Astrocyte (in vitro differentiated cells and primary cell): ENCODE measurements around the gene MAPK8IP3. TPM values are rescaled to one million over a fixed set of nuclear protein-coding genes. Genes with fewer than 3 reads are reported as not detected.

Source experiments
- DNase-seq: peaks from one replicate; pipeline ENCODE4 v3.0.0-alpha.2; 2010; ENCODE audit warnings: low read depth
- FAIRE-seq: peaks from 2 replicates; lab custom pipeline; 2011; peaks lifted over from hg19 to GRCh38; lab: Jason Lieb, UNC
- H2AFZ ChIP-seq: 2 replicates; pipeline ENCODE4 v1.6.0; 2012; ENCODE audit warnings: low read depth, low read length, inconsistent platforms
- H3K27ac ChIP-seq: 2 replicates; pipeline ENCODE4 v1.5.1; 2011; ENCODE audit warnings: low read depth, low read length, inconsistent platforms
- H3K27me3 ChIP-seq: 2 replicates; pipeline ENCODE4 v1.6.0; 2011; ENCODE audit warnings: low read length, inconsistent platforms; ENCODE audit not compliant: insufficient read depth
- H3K36me3 ChIP-seq: 2 replicates; pipeline ENCODE4 v1.5.1; 2011; ENCODE audit warnings: low read length, inconsistent platforms; ENCODE audit not compliant: insufficient read depth
- H3K4me1 ChIP-seq: 2 replicates; pipeline ENCODE4 v1.5.1; 2011; ENCODE audit warnings: low read length, inconsistent platforms; ENCODE audit not compliant: insufficient read depth
- H3K4me2 ChIP-seq: 2 replicates; pipeline ENCODE4 v1.6.0; 2012; ENCODE audit warnings: low read length, inconsistent platforms
- H3K4me3 ChIP-seq: 2 replicates; pipeline ENCODE4 v1.5.1; 2011; ENCODE audit warnings: low read depth, mild to moderate bottlenecking, low read length, inconsistent platforms; ENCODE audit not compliant: insufficient read depth
- H3K79me2 ChIP-seq: 2 replicates; pipeline ENCODE4 v1.6.0; 2012; ENCODE audit warnings: mild to moderate bottlenecking, low read length, inconsistent platforms; ENCODE audit not compliant: insufficient read depth
- H3K9ac ChIP-seq: 2 replicates; pipeline ENCODE4 v1.6.0; 2012; ENCODE audit warnings: mild to moderate bottlenecking, low read length, inconsistent platforms
- H3K9me3 ChIP-seq: 2 replicates; pipeline ENCODE4 v1.5.1; 2012; ENCODE audit warnings: low read depth, mild to moderate bottlenecking, low read length, inconsistent platforms; ENCODE audit not compliant: insufficient read depth
- H4K20me1 ChIP-seq: 2 replicates; pipeline ENCODE4 v1.6.0; 2012; ENCODE audit warnings: low read length, inconsistent platforms; ENCODE audit not compliant: insufficient read depth
- H3K27ac Mint-ChIP-seq: one replicate; pipeline ENCODE4 v1.8.0; 2021; ENCODE audit warnings: mild to moderate bottlenecking, mixed read lengths; ENCODE audit not compliant: unreplicated experiment
- H3K27me3 Mint-ChIP-seq: one replicate; pipeline ENCODE4 v1.8.0; 2021; ENCODE audit warnings: low read depth, mixed read lengths; ENCODE audit not compliant: unreplicated experiment
- H3K36me3 Mint-ChIP-seq: one replicate; pipeline ENCODE4 v1.8.0; 2021; ENCODE audit warnings: low read depth, mixed read lengths; ENCODE audit not compliant: unreplicated experiment
- H3K4me1 Mint-ChIP-seq: one replicate; pipeline ENCODE4 v1.8.0; 2021; ENCODE audit warnings: low read depth, mixed read lengths; ENCODE audit not compliant: unreplicated experiment
- H3K4me3 Mint-ChIP-seq: one replicate; pipeline ENCODE4 v1.8.0; 2021; ENCODE audit warnings: mild to moderate bottlenecking, moderate library complexity, mixed read lengths; ENCODE audit not compliant: unreplicated experiment
- H3K9me3 Mint-ChIP-seq: one replicate; pipeline ENCODE4 v1.8.0; 2021; ENCODE audit warnings: mild to moderate bottlenecking, mixed read lengths; ENCODE audit not compliant: unreplicated experiment
- EZH2 ChIP-seq: IDR thresholded peaks from 2 replicates; pipeline ENCODE4 v1.6.1; 2012; ENCODE audit warnings: mild to moderate bottlenecking, low read length, inconsistent platforms; ENCODE audit not compliant: insufficient read depth
- total RNA-seq: library from RNA; stranded (reverse); gene quantifications from 2 replicates; pipeline ENCODE4 v1.2.1, GENCODE V29; 2021
- TF ChIP-seq, protein P1 (sequence below): IDR thresholded peaks from 2 replicates; pipeline ENCODE4 v1.5.1; 2011; ENCODE audit warnings: low read depth, mild to moderate bottlenecking, inconsistent platforms, low read length, moderate library complexity; ENCODE audit not compliant: insufficient read depth

MAPK8IP3 gene
- total RNA-seq, 1 donor from 2014 or later, result 92.4 TPM

DNA sequence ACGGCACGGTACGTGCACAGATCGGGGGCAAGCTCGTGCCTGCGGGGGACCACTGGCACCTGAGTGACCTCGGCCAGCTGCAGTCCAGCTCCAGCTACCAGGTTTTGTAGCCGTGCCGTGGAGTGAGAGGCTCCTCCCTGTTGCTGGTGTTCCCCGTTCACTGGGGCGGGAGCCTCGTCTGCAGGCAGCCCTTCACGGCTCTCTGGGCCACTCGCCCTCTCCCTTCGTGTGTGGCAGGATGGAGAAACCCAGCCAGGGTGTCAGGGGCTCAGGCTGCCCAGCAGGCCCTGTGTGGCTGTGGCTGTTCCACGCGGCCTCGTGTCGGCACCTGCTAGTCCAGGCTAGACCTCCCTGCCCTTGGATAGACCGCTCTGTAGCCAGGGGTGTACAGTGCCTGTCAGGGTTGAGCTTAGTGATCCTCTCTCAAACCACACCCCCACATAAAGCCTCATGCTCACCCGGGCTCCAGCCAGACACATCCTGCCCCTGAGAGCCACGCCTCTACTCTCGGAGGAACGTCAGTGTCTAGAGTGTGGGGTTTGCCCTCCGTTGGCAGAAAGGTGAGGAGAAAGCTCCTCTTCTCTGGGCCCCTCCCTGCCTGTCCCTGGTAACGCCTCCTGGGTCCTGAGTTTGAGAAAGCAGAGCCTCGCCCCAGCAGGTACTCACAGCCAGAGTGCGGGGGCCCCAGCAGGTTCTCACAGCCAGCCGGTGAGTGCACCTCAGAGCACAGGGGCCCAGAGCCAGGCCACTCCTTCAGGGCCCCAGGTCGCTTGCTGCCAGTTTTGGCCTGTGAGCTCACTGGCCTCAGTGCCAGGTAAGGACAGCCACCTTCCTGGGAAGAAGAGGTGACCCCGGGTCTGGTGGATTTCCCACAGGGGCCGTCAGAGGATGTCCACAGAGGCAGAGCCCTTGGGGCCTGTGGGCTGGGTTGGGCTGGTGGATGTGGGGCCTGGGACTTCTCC is 37.7 kb downstream of the MAPK8IP3 start:
- Mint-ChIP-seq H3K27me3 (no peaks in the 10 kb centered on the region), H3K36me3 (peaks cover 3% of the 10 kb centered on the region), H3K4me1 (peaks cover 19% of the 10 kb centered on the region), H3K9me3 (no peaks in the 10 kb centered on the region), H3K27ac (peak overlapping the region; percentile 34), H3K4me3 (no peak overlapping the region)
- peaks cover 30% of the 10 kb centered on the region for H3K4me1 ChIP-seq
- H3K9me3 ChIP-seq, result peaks cover 1% of the 10 kb centered on the region
- TF ChIP-seq EZH2, result no peak
- TF ChIP-seq, protein P1, sequence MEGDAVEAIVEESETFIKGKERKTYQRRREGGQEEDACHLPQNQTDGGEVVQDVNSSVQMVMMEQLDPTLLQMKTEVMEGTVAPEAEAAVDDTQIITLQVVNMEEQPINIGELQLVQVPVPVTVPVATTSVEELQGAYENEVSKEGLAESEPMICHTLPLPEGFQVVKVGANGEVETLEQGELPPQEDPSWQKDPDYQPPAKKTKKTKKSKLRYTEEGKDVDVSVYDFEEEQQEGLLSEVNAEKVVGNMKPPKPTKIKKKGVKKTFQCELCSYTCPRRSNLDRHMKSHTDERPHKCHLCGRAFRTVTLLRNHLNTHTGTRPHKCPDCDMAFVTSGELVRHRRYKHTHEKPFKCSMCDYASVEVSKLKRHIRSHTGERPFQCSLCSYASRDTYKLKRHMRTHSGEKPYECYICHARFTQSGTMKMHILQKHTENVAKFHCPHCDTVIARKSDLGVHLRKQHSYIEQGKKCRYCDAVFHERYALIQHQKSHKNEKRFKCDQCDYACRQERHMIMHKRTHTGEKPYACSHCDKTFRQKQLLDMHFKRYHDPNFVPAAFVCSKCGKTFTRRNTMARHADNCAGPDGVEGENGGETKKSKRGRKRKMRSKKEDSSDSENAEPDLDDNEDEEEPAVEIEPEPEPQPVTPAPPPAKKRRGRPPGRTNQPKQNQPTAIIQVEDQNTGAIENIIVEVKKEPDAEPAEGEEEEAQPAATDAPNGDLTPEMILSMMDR, result no peak
- H3K9ac ChIP-seq, result no peak overlapping the region
- H3K36me3 ChIP-seq, result peaks cover 6% of the 10 kb centered on the region
- H3K27me3 ChIP-seq, result no peaks in the 10 kb centered on the region
- DNase-seq (no peak), FAIRE-seq (no peak)
- H3K4me3 ChIP-seq, result no peak overlapping the region
- no peak overlapping the region for H2AFZ ChIP-seq
- no peak overlapping the region for H3K27ac ChIP-seq
- H3K79me2 ChIP-seq, result peaks cover 17% of the 10 kb centered on the region
- H4K20me1 ChIP-seq, result peaks cover 39% of the 10 kb centered on the region
- H3K4me2 ChIP-seq, result no peak overlapping the region

DNA sequence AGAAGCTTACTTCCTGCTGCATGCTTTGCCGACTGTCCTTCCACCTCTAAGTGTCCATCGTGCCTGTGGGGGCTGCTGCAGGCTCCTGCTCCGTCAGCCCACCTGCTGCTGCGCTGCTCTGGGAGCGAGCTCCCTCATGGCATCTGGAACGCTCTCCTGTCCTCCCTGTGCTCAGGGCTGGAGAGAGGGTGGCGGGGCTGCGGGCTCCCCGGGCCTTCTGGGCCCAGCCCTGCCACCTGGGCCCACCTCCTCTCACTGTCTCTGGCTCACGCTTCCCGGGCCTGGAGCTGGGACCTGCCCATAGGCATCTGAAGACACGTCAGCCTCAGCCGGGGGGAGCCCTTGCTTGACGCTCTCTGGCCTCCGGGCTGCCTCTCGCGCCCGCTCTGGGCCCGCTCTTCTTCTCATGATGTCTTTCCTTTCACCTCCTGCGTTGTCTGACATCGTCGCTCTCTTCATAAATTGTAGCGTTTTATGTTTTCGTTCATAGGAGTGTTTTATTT is 38.4 kb downstream of the MAPK8IP3 start:
- H3K36me3 ChIP-seq, result peaks cover 11% of the 10 kb centered on the region
- Mint-ChIP-seq H3K27me3 (no peaks in the 10 kb centered on the region), H3K4me3 (no peak overlapping the region), H3K36me3 (peaks cover 3% of the 10 kb centered on the region), H3K4me1 (peaks cover 19% of the 10 kb centered on the region), H3K9me3 (no peaks in the 10 kb centered on the region), H3K27ac (peak overlapping the region; percentile 98)
- no peak overlapping the region for H3K9ac ChIP-seq
- no peaks in the 10 kb centered on the region for H3K27me3 ChIP-seq
- no peak overlapping the region for H3K27ac ChIP-seq
- H3K9me3 ChIP-seq, result no peaks in the 10 kb centered on the region
- peaks cover 30% of the 10 kb centered on the region for H3K4me1 ChIP-seq
- no peak for DNase-seq
- TF ChIP-seq, protein P1, result no peak
- no peak for TF ChIP-seq EZH2
- H3K79me2 ChIP-seq, result peaks cover 16% of the 10 kb centered on the region
- H2AFZ ChIP-seq, result no peak overlapping the region
- FAIRE-seq, result no peak
- no peak overlapping the region for H3K4me2 ChIP-seq
- H3K4me3 ChIP-seq, result no peak overlapping the region
- peaks cover 39% of the 10 kb centered on the region for H4K20me1 ChIP-seq
